IMR-90 (cell line): ENCODE measurements around the gene ARHGAP45. TPM values are rescaled to one million over a fixed set of nuclear protein-coding genes. Genes with fewer than 3 reads are reported as not detected.

Experiments used
- ATAC-seq: fragments of 200-7000 bp; cut with Tn5 transposase; 2 replicates; pipeline ENCODE4 v1.9.1; 2020; ENCODE audit warnings: low read depth, mild to moderate bottlenecking, moderate library complexity
- BruUV-seq: library from RNA; stranded (reverse); fragments of 400-500 nt; replicated peaks from 2 replicates; lab custom pipeline; 2021; lab: Mats Ljungman, UMichigan
- CTCF ChIA-PET: fragments of 300-600 bp; formaldehyde crosslinking; extraction: SDS; loops from one replicate; lab custom pipeline; 2021; ENCODE audit warnings: antibody characterized with exemption; lab: Yijun Ruan, JAX
- POLR2A ChIA-PET: fragments of 300-600 bp; sonication (Branson Sonifier 250); formaldehyde crosslinking; loops from one replicate; lab custom pipeline; 2022; ENCODE audit warnings: antibody characterized with exemption; ENCODE audit not compliant: unreplicated experiment; lab: Charles Lee
- DNase-seq: peaks from one replicate; pipeline ENCODE4 v3.0.0; 2013
- H2AFZ ChIP-seq: replicated peaks from 2 replicates; pipeline ENCODE3; 2013; ENCODE audit warnings: low read length, mild to moderate bottlenecking; ENCODE audit not compliant: poor library complexity
- H2AK5ac ChIP-seq: 2 replicates; pipeline ENCODE4 v1.6.1; 2013; ENCODE audit warnings: low read depth, low read length, inconsistent platforms
- H2AK9ac ChIP-seq: replicated peaks from 2 replicates; pipeline ENCODE3; 2013; ENCODE audit warnings: mild to moderate bottlenecking, low read depth, low read length, moderate library complexity; ENCODE audit not compliant: poor library complexity
- H2BK120ac ChIP-seq: 2 replicates; pipeline ENCODE4 v1.6.1; 2013; ENCODE audit warnings: low read depth, low read length, inconsistent platforms
- H2BK15ac ChIP-seq: 3 replicates; pipeline ENCODE4 v1.6.1; 2013; ENCODE audit warnings: low read depth, low read length, inconsistent platforms
- H2BK20ac ChIP-seq: 2 replicates; pipeline ENCODE4 v1.6.1; 2013; ENCODE audit warnings: low read depth, mild to moderate bottlenecking, inconsistent platforms, low read length, moderate library complexity
- H2BK5ac ChIP-seq: 2 replicates; pipeline ENCODE4 v1.6.1; 2013; ENCODE audit warnings: mild to moderate bottlenecking, low read depth, low read length, inconsistent platforms; ENCODE audit not compliant: poor library complexity, severe bottlenecking
- H3K14ac ChIP-seq: replicated peaks from 2 replicates; pipeline ENCODE4 v1.6.1; 2013; ENCODE audit warnings: low read depth, low read length, inconsistent platforms
- H3K18ac ChIP-seq: 2 replicates; pipeline ENCODE4 v1.6.1; 2013; ENCODE audit warnings: low read depth, low read length, control low read depth
- H3K23ac ChIP-seq: 2 replicates; pipeline ENCODE4 v1.6.1; 2013; ENCODE audit warnings: low read depth, low read length, inconsistent platforms
- H3K27ac ChIP-seq: 2 replicates; pipeline ENCODE4 v1.5.1; 2013; ENCODE audit warnings: mild to moderate bottlenecking, control low read depth, low read length; ENCODE audit not compliant: insufficient read depth
- H3K27me3 ChIP-seq: 2 replicates; pipeline ENCODE4 v1.6.1; 2013; ENCODE audit warnings: low read length; ENCODE audit not compliant: control insufficient read depth, insufficient read depth
- H3K36me3 ChIP-seq: 2 replicates; pipeline ENCODE4 v1.6.1; 2013; ENCODE audit warnings: low read length, mixed read lengths; ENCODE audit not compliant: control insufficient read depth, insufficient read depth
- H3K4ac ChIP-seq: 2 replicates; pipeline ENCODE4 v1.6.1; 2013; ENCODE audit warnings: low read depth, low read length, inconsistent platforms
- H3K4me1 ChIP-seq: 2 replicates; pipeline ENCODE4 v1.6.1; 2013; ENCODE audit warnings: low read length, mixed read lengths; ENCODE audit not compliant: control insufficient read depth, insufficient read depth
- H3K4me2 ChIP-seq: 2 replicates; pipeline ENCODE4 v1.6.1; 2013; ENCODE audit warnings: low read depth, mild to moderate bottlenecking, control low read depth, low read length, moderate library complexity
- H3K4me3 ChIP-seq: 2 replicates; pipeline ENCODE4 v1.5.1; 2013; ENCODE audit warnings: low read depth, mild to moderate bottlenecking, control low read depth, low read length, moderate library complexity; ENCODE audit not compliant: insufficient read depth
- H3K56ac ChIP-seq: 2 replicates; pipeline ENCODE4 v1.6.1; 2013; ENCODE audit warnings: low read length, inconsistent platforms; ENCODE audit not compliant: insufficient read depth; ENCODE audit errors: extremely low read depth
- H3K79me1 ChIP-seq, 2 experiments: 2 replicates each; pipeline ENCODE4 v1.6.1; 2013; ENCODE audit warnings: low read length in 2 of 2, inconsistent platforms in 1 of 2, low read depth in 1 of 2
- H3K9ac ChIP-seq: 2 replicates; pipeline ENCODE4 v1.6.1; 2013; ENCODE audit warnings: low read depth, low read length, control low read depth
- H3K9me1 ChIP-seq: 2 replicates; pipeline ENCODE4 v1.6.1; 2013; ENCODE audit warnings: low read length, inconsistent platforms; ENCODE audit not compliant: insufficient read depth
- H3K9me3 ChIP-seq: 2 replicates; pipeline ENCODE4 v1.6.1; 2013; ENCODE audit warnings: low read length; ENCODE audit not compliant: control insufficient read depth, insufficient read depth
- H4K20me1 ChIP-seq: 2 replicates; pipeline ENCODE4 v1.6.1; 2013; ENCODE audit warnings: low read length, inconsistent platforms; ENCODE audit not compliant: insufficient read depth
- H4K5ac ChIP-seq: 2 replicates; pipeline ENCODE4 v1.6.1; 2013; ENCODE audit warnings: mild to moderate bottlenecking, low read depth, low read length, control low read depth
- H4K8ac ChIP-seq, 2 experiments: 2 replicates each; pipeline ENCODE4 v1.6.1; 2013; ENCODE audit warnings: low read depth in 2 of 2, low read length in 2 of 2, control low read depth in 1 of 2, inconsistent platforms in 1 of 2
- H4K91ac ChIP-seq: 2 replicates; pipeline ENCODE4 v1.6.1; 2013; ENCODE audit warnings: low read depth, low read length, inconsistent platforms; ENCODE audit not compliant: insufficient read depth
- CHD1 ChIP-seq: IDR thresholded peaks from 2 replicates; pipeline ENCODE4 v1.6.1; 2012; ENCODE audit warnings: low read depth, low read length, improper control_type of control experiment
- CTCF ChIP-seq: conservative IDR thresholded peaks from 2 replicates; pipeline ENCODE4 v1.5.1; 2012; ENCODE audit warnings: mild to moderate bottlenecking, low read depth, low read length, improper control_type of control experiment
- MAFK ChIP-seq: IDR thresholded peaks from 2 replicates; pipeline ENCODE4 v1.6.1; 2012; ENCODE audit warnings: low read depth, low read length, improper control_type of control experiment
- MXI1 ChIP-seq: IDR thresholded peaks from 2 replicates; pipeline ENCODE4 v1.6.1; 2012; ENCODE audit warnings: low read depth, mild to moderate bottlenecking, low read length, moderate library complexity, borderline replicate concordance
- RCOR1 ChIP-seq: IDR thresholded peaks from 2 replicates; pipeline ENCODE4 v1.6.1; 2012; ENCODE audit warnings: mild to moderate bottlenecking, low read length, improper control_type of control experiment; ENCODE audit not compliant: insufficient replicate concordance
- SMC3 ChIP-seq: fragments of 150-350 bp; IDR thresholded peaks from 2 replicates; pipeline ENCODE4 v1.6.1; 2016; ENCODE audit warnings: low read depth, mild to moderate bottlenecking, antibody characterized with exemption, low read length, moderate library complexity
- USF2 ChIP-seq: fragments of 150-350 bp; IDR thresholded peaks from 2 replicates; pipeline ENCODE4 v1.6.1; 2017; ENCODE audit warnings: mild to moderate bottlenecking, antibody characterized with exemption, low read length, low read depth
- WGBS, 2 experiments: methylation state at CpG; one replicate each; pipeline versions ENCODE4 v1.1.5 to v1.1.7; 2013; ENCODE audit warnings: missing lambda C conversion rate in 2 of 2; ENCODE audit not compliant: insufficient read length in 1 of 2; ENCODE audit errors: extremely low coverage in 2 of 2; 5-methylcytosine and 5-hydroxymethylcytosine counted together
- dilution Hi-C: fragments of 300-500 bp; cut with HindIII; formaldehyde crosslinking; loops from one replicate; pipeline ENCODE4 v1.14.3; 2018; ENCODE audit warnings: low sequenced_read_pairs; ENCODE audit not compliant: unreplicated experiment
- in situ Hi-C: fragments of 300-500 bp; cut with MboI; formaldehyde crosslinking; loops from 3 replicates; pipeline ENCODE4 v1.14.3; 2019; ENCODE audit warnings: low sequenced_read_pairs, inconsistent platforms, mixed read lengths
- intact Hi-C: fragments of 100-400 bp; cut with micrococcal nuclease; formaldehyde crosslinking; loops from 2 replicates; pipeline ENCODE4 v1.10.0; 2022
- polyA plus RNA-seq, 3 experiments: library from polyadenylated mRNA; depleted of rRNA; stranded (reverse); fragments of >200 nt; gene quantifications; 2 replicates each; pipeline ENCODE4 v1.2.3, GENCODE V29; 2012; ENCODE audit warnings: low replicate concordance in 1 of 3
- total RNA-seq: library from RNA; depleted of rRNA; stranded (reverse); fragments of >200 nt; gene quantifications from 2 replicates; pipeline ENCODE4 v1.2.3, GENCODE V29; 2012

ARHGAP45 gene
- total and polyA plus RNA-seq, 2 of the 4 experiments (the other 2 are of a cell fraction), result 1.3 to 1.7 TPM

- intact Hi-C loops, result no loop called here
- H4K91ac ChIP-seq, result no peak overlapping the region
- no peak overlapping the region for H2BK120ac ChIP-seq
- H3K18ac ChIP-seq, result no peak overlapping the region
- no peak overlapping the region for H3K4me3 ChIP-seq
- H2AK5ac ChIP-seq, result no peak overlapping the region
- no peak overlapping the region for H2AFZ ChIP-seq
- no peak overlapping the region for H2BK5ac ChIP-seq
- H3K14ac ChIP-seq, result no peak overlapping the region
- in situ Hi-C loops, result no loop called here
- H3K4me1 ChIP-seq, result peaks cover 3% of the 10 kb centered on the region; the same call in 1 of the 2 replicates
- dilution Hi-C loops, result no loop called here
- no TSS peak for BruUV-seq
- no peak overlapping the region for H3K23ac ChIP-seq
- no peak overlapping the region for H3K9ac ChIP-seq
- H2BK20ac ChIP-seq, result no peak overlapping the region
- H4K20me1 ChIP-seq, result peaks cover 6% of the 10 kb centered on the region; the same call in 1 of the 2 replicates
- no peak overlapping the region for H2BK15ac ChIP-seq
- no peaks in the 10 kb centered on the region for H3K36me3 ChIP-seq
- no peak overlapping the region for H3K4ac ChIP-seq
- no peaks in the 10 kb centered on the region for H3K9me1 ChIP-seq
- TF ChIP-seq USF2 (no peak), RCOR1 (no peak), MAFK (no peak), MXI1 (no peak), CTCF (no peak), SMC3 (no peak), CHD1 (no peak)
- H3K4me2 ChIP-seq, result no peak overlapping the region
- H4K5ac ChIP-seq, result no peak overlapping the region
- CTCF ChIA-PET, result no interaction called here
- H2AK9ac ChIP-seq, result no peak overlapping the region
- DNase-seq, result no peak
- no peak overlapping the region for H3K27ac ChIP-seq
- H3K27me3 ChIP-seq, result peaks cover 45% of the 10 kb centered on the region
- 79% methylated on average over 19 of the region's 45 CpGs; no CpG with 5 or more reads in 1 of the 2 experiments for WGBS, 2 experiments
- ATAC-seq, result no peak
- no peak overlapping the region for H3K56ac ChIP-seq
- H3K79me1 ChIP-seq, result no peaks in the 10 kb centered on the region
- POLR2A ChIA-PET, result no interaction called here
- H4K8ac ChIP-seq, result no peak overlapping the region
- no peaks in the 10 kb centered on the region for H3K9me3 ChIP-seq
These were observed 1.3 kb downstream of the ARHGAP45 start for GRCh38 chr19:1068009-1069001.
